GM12892 (cell line): Measurements from ENCODE around the gene SORCS2.

Experiments
- POLR2A ChIP-seq: IDR thresholded peaks from 2 replicates; pipeline ENCODE4 v1.6.1; 2011; ENCODE audit warnings: low read depth, low read length, control low read depth
- POLR2AphosphoS5 ChIP-seq: IDR thresholded peaks from 2 replicates; pipeline ENCODE4 v1.6.1; 2011; ENCODE audit warnings: low read depth, low read length, control low read depth
- TAF1 ChIP-seq: IDR thresholded peaks from 2 replicates; pipeline ENCODE4 v1.6.1; 2011; ENCODE audit warnings: low read depth, mild to moderate bottlenecking, control low read depth, low read length, borderline replicate concordance

- no peak for TF ChIP-seq POLR2A
- no peak for TF ChIP-seq POLR2AphosphoS5
- TF ChIP-seq TAF1 = no peak
Observed at GRCh38 chr4:7315286-7315685, 122.9 kb downstream of the SORCS2 start.
